ENCODE measurements around the gene GYPE. TPM values are rescaled to one million over a fixed set of nuclear protein-coding genes. Genes with fewer than 3 reads are reported as not detected.
"Not testable (repeated sequence)": the region's sequence is repeated elsewhere in the genome, so short reads cannot be mapped to it uniquely, and the experiment has no call there.

The GYPE gene
- total and polyA plus RNA-seq, 4 experiments from 2014 or later, result 0.58 to 1.6 (median 1.3) TPM; not detected in 1

- H3K36me3 Mint-ChIP-seq; intact Hi-C loops (cut with micrococcal nuclease): not testable (repeated sequence)
Measured at GRCh38 chr4:143869925-143870324, 35.4 kb downstream of the GYPE start.

GRCh38 chr4:143862716-143863115, 42.6 kb downstream of the GYPE start:
- intact Hi-C loops (cut with micrococcal nuclease); H3K27ac ChIP-seq (ENCODE audit: low read depth, low read length); H3K4me1 Mint-ChIP-seq; H3K27me3 ChIP-seq (ENCODE audit: insufficient read depth, low read length); H3K36me3 Mint-ChIP-seq; H3K4me3 Mint-ChIP-seq; H3K36me3 ChIP-seq (ENCODE audit: insufficient read depth, low read length); H3K27me3 Mint-ChIP-seq; H3K4me1 ChIP-seq (ENCODE audit: insufficient read depth, low read length); H3K9me3 Mint-ChIP-seq; H3K27ac Mint-ChIP-seq; DNase-seq; H3K4me3 ChIP-seq (ENCODE audit: low read length in 2 of 2); POLR2A ChIA-PET (ENCODE audit: partially characterized antibody); CTCF ChIA-PET (ENCODE audit: partially characterized antibody); H3K9me3 ChIP-seq (ENCODE audit: control insufficient read depth in 1 of 2, low read length in 2 of 2): not testable (repeated sequence)

More at GRCh38 chr4:143869925-143870324, 35.4 kb downstream of the GYPE start:
- H3K27me3 ChIP-seq (ENCODE audit: insufficient read depth, low read length); H3K4me3 ChIP-seq (ENCODE audit: low read length in 2 of 2); H3K4me1 Mint-ChIP-seq; H3K9me3 Mint-ChIP-seq; H3K4me1 ChIP-seq (ENCODE audit: insufficient read depth, low read length); H3K27ac Mint-ChIP-seq; H3K9me3 ChIP-seq (ENCODE audit: control insufficient read depth in 1 of 2, low read length in 2 of 2); H3K4me3 Mint-ChIP-seq; CTCF ChIA-PET (ENCODE audit: partially characterized antibody); H3K27me3 Mint-ChIP-seq; POLR2A ChIA-PET (ENCODE audit: partially characterized antibody); H3K36me3 ChIP-seq (ENCODE audit: insufficient read depth, low read length); H3K27ac ChIP-seq (ENCODE audit: low read depth, low read length); DNase-seq: not testable (repeated sequence)

GRCh38 chr4:143858456-143858855, 46.9 kb downstream of the GYPE start:
- CTCF ChIA-PET (ENCODE audit: partially characterized antibody), result no interaction called here
- no peak overlapping the region for H3K27ac ChIP-seq (ENCODE audit: low read depth, low read length)
- no peaks in the 10 kb centered on the region for H3K9me3 ChIP-seq (ENCODE audit: control insufficient read depth in 1 of 2, low read length in 2 of 2)
- no peak overlapping the region for H3K4me3 ChIP-seq (ENCODE audit: low read length in 2 of 2)
- intact Hi-C loops (cut with micrococcal nuclease), result no loop called here
- no peak for DNase-seq
- H3K36me3 Mint-ChIP-seq, result no peaks in the 10 kb centered on the region
- H3K27ac Mint-ChIP-seq, result no peak overlapping the region
- no peaks in the 10 kb centered on the region for H3K27me3 ChIP-seq (ENCODE audit: insufficient read depth, low read length)
- H3K4me1 ChIP-seq (ENCODE audit: insufficient read depth, low read length), result no peaks in the 10 kb centered on the region
- POLR2A ChIA-PET (ENCODE audit: partially characterized antibody), result no interaction called here
- H3K9me3 Mint-ChIP-seq, result peaks cover 0 to 2% (median 0%) of the 10 kb centered on the region in 8 donors
- no peaks in the 10 kb centered on the region for H3K36me3 ChIP-seq (ENCODE audit: insufficient read depth, low read length)
- no peaks in the 10 kb centered on the region for H3K4me1 Mint-ChIP-seq
- H3K4me3 Mint-ChIP-seq, result no peak overlapping the region
- no peaks in the 10 kb centered on the region for H3K27me3 Mint-ChIP-seq

- H3K27me3 Mint-ChIP-seq; H3K27ac ChIP-seq (ENCODE audit: low read depth, low read length); H3K36me3 ChIP-seq (ENCODE audit: insufficient read depth, low read length); H3K4me3 Mint-ChIP-seq; H3K27ac Mint-ChIP-seq; H3K9me3 Mint-ChIP-seq; H3K27me3 ChIP-seq (ENCODE audit: insufficient read depth, low read length); CTCF ChIA-PET (ENCODE audit: partially characterized antibody); H3K4me1 Mint-ChIP-seq; H3K36me3 Mint-ChIP-seq; H3K4me3 ChIP-seq (ENCODE audit: low read length in 2 of 2); POLR2A ChIA-PET (ENCODE audit: partially characterized antibody); DNase-seq; H3K4me1 ChIP-seq (ENCODE audit: insufficient read depth, low read length); intact Hi-C loops (cut with micrococcal nuclease); H3K9me3 ChIP-seq (ENCODE audit: control insufficient read depth in 1 of 2, low read length in 2 of 2): not testable (repeated sequence)
Measured at GRCh38 chr4:143857391-143858336, 47.7 kb downstream of the GYPE start.

GRCh38 chr4:143856017-143856557, 49.3 kb downstream of the GYPE start:
- H3K4me1 ChIP-seq (ENCODE audit: insufficient read depth, low read length); POLR2A ChIA-PET (ENCODE audit: partially characterized antibody); H3K27me3 Mint-ChIP-seq; H3K36me3 Mint-ChIP-seq; H3K4me1 Mint-ChIP-seq; H3K27me3 ChIP-seq (ENCODE audit: insufficient read depth, low read length); H3K4me3 ChIP-seq (ENCODE audit: low read length in 2 of 2); H3K36me3 ChIP-seq (ENCODE audit: insufficient read depth, low read length); H3K27ac Mint-ChIP-seq; intact Hi-C loops (cut with micrococcal nuclease); H3K9me3 Mint-ChIP-seq; DNase-seq; CTCF ChIA-PET (ENCODE audit: partially characterized antibody); H3K4me3 Mint-ChIP-seq; H3K27ac ChIP-seq (ENCODE audit: low read depth, low read length); H3K9me3 ChIP-seq (ENCODE audit: control insufficient read depth in 1 of 2, low read length in 2 of 2): not testable (repeated sequence)

- H3K9me3 ChIP-seq (ENCODE audit: control insufficient read depth in 1 of 2, low read length in 2 of 2); H3K27ac ChIP-seq (ENCODE audit: low read depth, low read length); intact Hi-C loops (cut with micrococcal nuclease); H3K36me3 Mint-ChIP-seq; H3K4me1 Mint-ChIP-seq; DNase-seq; H3K27ac Mint-ChIP-seq; H3K9me3 Mint-ChIP-seq; H3K36me3 ChIP-seq (ENCODE audit: insufficient read depth, low read length); H3K4me1 ChIP-seq (ENCODE audit: insufficient read depth, low read length); H3K4me3 Mint-ChIP-seq; POLR2A ChIA-PET (ENCODE audit: partially characterized antibody); CTCF ChIA-PET (ENCODE audit: partially characterized antibody); H3K27me3 ChIP-seq (ENCODE audit: insufficient read depth, low read length); H3K4me3 ChIP-seq (ENCODE audit: low read length in 2 of 2); H3K27me3 Mint-ChIP-seq: not testable (repeated sequence)
Measured at GRCh38 chr4:143854645-143855044, 50.7 kb downstream of the GYPE start.

- H3K4me3 Mint-ChIP-seq; H3K4me3 ChIP-seq (ENCODE audit: low read length in 2 of 2); H3K4me1 ChIP-seq (ENCODE audit: insufficient read depth, low read length); intact Hi-C loops (cut with micrococcal nuclease); H3K4me1 Mint-ChIP-seq; H3K36me3 ChIP-seq (ENCODE audit: insufficient read depth, low read length); H3K27ac Mint-ChIP-seq; H3K27ac ChIP-seq (ENCODE audit: low read depth, low read length); H3K36me3 Mint-ChIP-seq; H3K27me3 Mint-ChIP-seq; H3K27me3 ChIP-seq (ENCODE audit: insufficient read depth, low read length); H3K9me3 Mint-ChIP-seq; POLR2A ChIA-PET (ENCODE audit: partially characterized antibody); DNase-seq; H3K9me3 ChIP-seq (ENCODE audit: control insufficient read depth in 1 of 2, low read length in 2 of 2); CTCF ChIA-PET (ENCODE audit: partially characterized antibody): not testable (repeated sequence)
Measured at GRCh38 chr4:143849296-143849695, 56.1 kb downstream of the GYPE start.

Measured in CD4-positive, alpha-beta memory T cell (primary cell).